GM12874 (cell line): Measurements from ENCODE around the gene GOLPH3.

Source experiments
- TF ChIP-seq, protein P1 (sequence below): IDR thresholded peaks from 2 replicates; pipeline ENCODE4 v1.5.1; 2011; ENCODE audit warnings: low read depth, mild to moderate bottlenecking, control low read depth, low read length, moderate library complexity; ENCODE audit not compliant: insufficient read depth

GOLPH3 gene

DNA sequence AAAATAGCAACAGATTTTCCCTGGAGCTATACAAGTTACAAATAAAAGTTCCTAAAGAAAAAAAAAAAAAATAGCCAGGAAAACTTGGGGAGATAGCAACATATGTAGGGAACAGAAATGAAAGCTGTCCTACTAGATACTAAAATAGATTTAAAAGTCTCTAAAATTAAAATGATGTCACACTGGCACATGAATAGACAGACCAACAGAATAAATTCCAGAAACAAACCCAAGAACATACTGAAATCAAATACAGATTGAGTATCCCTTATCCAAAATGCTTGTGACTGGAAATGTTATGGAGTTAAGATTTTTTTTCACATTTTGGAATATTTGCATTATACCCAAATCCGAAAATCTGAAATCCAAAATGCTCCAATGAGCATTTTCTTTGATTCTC is 23.8 kb downstream of the GOLPH3 start:
- TF ChIP-seq, protein P1, sequence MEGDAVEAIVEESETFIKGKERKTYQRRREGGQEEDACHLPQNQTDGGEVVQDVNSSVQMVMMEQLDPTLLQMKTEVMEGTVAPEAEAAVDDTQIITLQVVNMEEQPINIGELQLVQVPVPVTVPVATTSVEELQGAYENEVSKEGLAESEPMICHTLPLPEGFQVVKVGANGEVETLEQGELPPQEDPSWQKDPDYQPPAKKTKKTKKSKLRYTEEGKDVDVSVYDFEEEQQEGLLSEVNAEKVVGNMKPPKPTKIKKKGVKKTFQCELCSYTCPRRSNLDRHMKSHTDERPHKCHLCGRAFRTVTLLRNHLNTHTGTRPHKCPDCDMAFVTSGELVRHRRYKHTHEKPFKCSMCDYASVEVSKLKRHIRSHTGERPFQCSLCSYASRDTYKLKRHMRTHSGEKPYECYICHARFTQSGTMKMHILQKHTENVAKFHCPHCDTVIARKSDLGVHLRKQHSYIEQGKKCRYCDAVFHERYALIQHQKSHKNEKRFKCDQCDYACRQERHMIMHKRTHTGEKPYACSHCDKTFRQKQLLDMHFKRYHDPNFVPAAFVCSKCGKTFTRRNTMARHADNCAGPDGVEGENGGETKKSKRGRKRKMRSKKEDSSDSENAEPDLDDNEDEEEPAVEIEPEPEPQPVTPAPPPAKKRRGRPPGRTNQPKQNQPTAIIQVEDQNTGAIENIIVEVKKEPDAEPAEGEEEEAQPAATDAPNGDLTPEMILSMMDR = no peak

DNA sequence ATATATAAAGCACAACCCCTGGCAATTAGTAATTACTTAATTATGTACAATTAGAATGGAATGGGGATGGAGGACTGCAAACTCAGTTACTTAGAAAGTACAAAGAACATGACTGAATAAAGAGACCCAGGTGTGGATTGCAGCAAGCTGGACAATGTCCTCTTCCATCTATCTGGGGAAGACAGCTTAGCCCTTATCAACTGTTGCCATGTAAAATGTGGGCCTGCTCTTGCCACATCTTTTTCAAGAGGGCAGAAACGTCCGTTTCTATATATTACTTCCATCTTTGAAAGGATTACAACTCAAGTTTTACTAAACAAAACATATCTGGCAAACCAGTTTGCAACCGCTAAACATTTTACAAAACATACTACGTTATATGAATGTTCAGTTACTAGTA is 26.2 kb downstream of the GOLPH3 start:
- TF ChIP-seq, protein P1 = no peak

GRCh38 chr5:32147236-32147635 is 26.9 kb downstream of the GOLPH3 start:
- TF ChIP-seq, protein P1 = no peak

DNA sequence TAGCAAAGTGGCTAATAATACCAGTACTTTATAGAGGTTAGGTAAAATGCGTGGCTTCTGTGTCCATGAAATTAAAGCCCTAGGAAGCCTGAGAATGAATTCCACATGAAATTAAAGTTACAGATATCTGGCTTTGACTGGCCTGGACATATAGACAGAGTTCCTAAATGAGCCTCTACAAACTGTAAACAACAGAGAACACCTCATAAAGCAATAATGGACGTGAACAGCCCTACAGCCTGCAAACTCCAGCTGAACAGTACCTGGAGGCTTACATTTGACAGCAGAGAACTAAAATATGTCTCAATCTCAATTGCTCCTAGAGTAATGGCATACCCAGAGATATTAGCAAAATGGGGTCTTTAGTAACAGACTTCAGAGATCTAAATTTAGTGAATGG is 28.7 kb downstream of the GOLPH3 start:
- TF ChIP-seq, protein P1 = no peak

DNA sequence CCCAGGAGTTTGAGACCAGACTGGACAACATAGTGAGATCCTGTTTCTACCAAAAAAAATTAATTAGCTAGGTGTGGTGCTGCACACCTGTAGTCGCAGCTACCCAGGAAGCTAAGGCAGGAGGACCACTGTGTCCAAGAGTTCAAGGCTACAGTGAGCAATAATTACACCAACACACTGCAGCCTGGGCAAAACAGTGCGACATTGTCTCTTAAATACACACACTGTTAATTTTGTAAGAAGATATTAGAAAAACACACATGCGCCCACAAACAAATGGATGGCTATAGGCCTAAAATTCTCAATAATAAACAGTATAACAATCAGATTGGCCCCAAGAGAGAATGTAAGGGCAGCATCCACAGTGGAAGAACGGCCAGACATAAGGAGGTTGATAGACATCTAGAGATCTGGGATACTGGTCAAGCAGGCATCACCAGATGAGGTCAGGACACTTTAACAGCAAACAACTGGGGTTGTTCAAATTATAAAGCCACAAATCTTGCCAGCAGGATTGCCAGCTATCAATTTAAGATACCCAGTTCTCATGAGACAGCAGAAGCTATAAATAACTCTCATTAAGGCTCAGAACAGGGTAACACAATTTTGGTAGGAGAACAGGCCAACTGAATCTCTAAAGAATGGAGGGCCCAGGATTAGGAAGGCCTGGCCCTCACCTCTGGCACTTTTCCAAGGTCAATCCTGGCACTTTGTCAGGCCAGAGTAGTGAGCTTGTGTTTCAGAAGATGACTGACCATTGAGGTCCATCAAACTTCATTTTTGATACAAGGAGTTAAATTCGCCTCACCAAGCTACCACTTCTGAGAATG is 29.5 kb downstream of the GOLPH3 start:
- TF ChIP-seq, protein P1 = no peak

DNA sequence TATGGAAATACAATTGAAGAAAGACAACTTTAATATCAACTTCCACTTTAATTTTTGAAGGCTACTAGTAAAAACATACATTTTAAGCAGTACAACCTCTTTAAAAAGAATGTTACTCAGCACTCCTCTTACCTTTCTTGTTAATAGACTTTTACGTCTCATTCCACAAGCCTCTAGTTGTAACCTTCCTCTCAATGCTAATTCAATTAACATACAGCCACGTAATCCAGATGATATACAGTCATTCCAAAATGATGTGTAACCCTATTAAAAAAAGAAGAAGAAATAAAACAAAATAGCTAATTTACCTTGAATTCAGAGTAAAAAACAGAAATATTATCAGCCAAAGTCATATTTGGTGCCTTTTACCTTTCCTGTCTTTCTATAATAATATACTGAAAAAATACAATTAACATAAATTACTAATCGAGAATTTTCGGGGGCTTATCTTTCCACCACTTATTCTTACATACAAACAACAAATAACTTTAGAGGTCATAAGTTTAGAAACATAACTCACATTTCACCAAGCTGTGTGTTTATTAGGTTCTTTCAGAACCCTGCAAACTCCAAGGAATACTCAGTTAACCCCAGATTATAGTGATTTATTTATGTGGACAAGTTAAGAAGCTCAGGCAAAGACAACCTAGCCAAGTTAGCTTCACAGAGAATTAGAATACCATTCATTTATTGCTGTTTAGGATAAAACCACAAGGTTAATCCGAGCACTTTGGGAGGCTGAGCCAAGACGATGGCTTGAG is 30.3 kb downstream of the GOLPH3 start:
- TF ChIP-seq, protein P1 = no peak

- TF ChIP-seq, protein P1 = no peak
These were observed 35.2 kb downstream of the GOLPH3 start for GRCh38 chr5:32138839-32139493.
